Naive thymus-derived CD4-positive, alpha-beta T cell (primary cell): ENCODE measurements around the gene BPTF. TPM values are rescaled to one million over a fixed set of nuclear protein-coding genes. Genes with fewer than 3 reads are reported as not detected.
A peak's percentile ranks its signal among the peaks of the same experiment; 100 is the strongest.
"Not testable (repeated sequence)": the region's sequence is repeated elsewhere in the genome, so short reads cannot be mapped to it uniquely, and the experiment has no call there.

Experiments
- ATAC-seq: fragments of 150-1000 bp; cut with Tn5 transposase; 2 replicates; pipeline ENCODE4 v1.10.0; 2021; ENCODE audit warnings: mild to moderate bottlenecking, moderate library complexity
- CTCF ChIA-PET: fragments of 350-600 bp; sonication (Branson Sonifier 250); formaldehyde crosslinking; loops from one replicate; lab custom pipeline; 2021; ENCODE audit warnings: antibody characterized with exemption; lab: Charles Lee
- POLR2A ChIA-PET: fragments of 350-600 bp; sonication (Branson Sonifier 250); formaldehyde crosslinking; loops from one replicate; lab custom pipeline; 2021; ENCODE audit warnings: antibody characterized with exemption, inconsistent platforms; lab: Charles Lee
- DNase-seq, 9 donors: peaks; one replicate each; pipeline versions ENCODE4 v3.0.0 to v3.0.0-alpha.2; 2020 to 2022; ENCODE audit warnings: mixed read lengths in 1 of 9
- H3K27ac ChIP-seq: one replicate; pipeline ENCODE4 v1.7.0; 2013; ENCODE audit warnings: mild to moderate bottlenecking, low read depth, low read length, moderate library complexity
- H3K27me3 ChIP-seq, 2 donors: one replicate each; pipeline ENCODE4 v1.7.0; 2013; ENCODE audit warnings: low read length in 2 of 2, mild to moderate bottlenecking in 2 of 2, moderate library complexity in 2 of 2; ENCODE audit not compliant: control insufficient read depth in 2 of 2, insufficient read depth in 2 of 2
- H3K36me3 ChIP-seq, 3 experiments: 1 replicate in 2 of 3; 2 replicates in 1 of 3; pipeline ENCODE4 v1.7.0; 2013; ENCODE audit warnings: low read length in 3 of 3, mild to moderate bottlenecking in 3 of 3, moderate library complexity in 1 of 3; ENCODE audit not compliant: insufficient read depth in 3 of 3, control insufficient read depth in 2 of 3
- H3K4me1 ChIP-seq, 2 donors: one replicate each; pipeline ENCODE4 v1.7.0; 2013; ENCODE audit warnings: low read length in 2 of 2, mild to moderate bottlenecking in 2 of 2, moderate library complexity in 1 of 2; ENCODE audit not compliant: control insufficient read depth in 2 of 2, insufficient read depth in 2 of 2
- H3K4me3 ChIP-seq: 2 replicates; pipeline ENCODE4 v1.7.0; 2013; ENCODE audit warnings: mild to moderate bottlenecking, low read length
- H3K9me3 ChIP-seq, 3 experiments: 1 replicate in 2 of 3; 2 replicates in 1 of 3; pipeline ENCODE4 v1.7.0; 2013; ENCODE audit warnings: low read length in 3 of 3; ENCODE audit not compliant: control insufficient read depth in 2 of 3
- H3K27ac Mint-ChIP-seq, 9 donors: one replicate each; pipeline ENCODE4 v1.8.0; 2020 to 2022; ENCODE audit warnings: mixed read lengths in 9 of 9, mild to moderate bottlenecking in 8 of 9, moderate library complexity in 5 of 9, inconsistent platforms in 2 of 9
- H3K27me3 Mint-ChIP-seq, 5 donors: one replicate each; pipeline ENCODE4 v1.8.0; 2021 to 2022; ENCODE audit warnings: mixed read lengths in 5 of 5, mild to moderate bottlenecking in 1 of 5
- H3K36me3 Mint-ChIP-seq, 5 donors: one replicate each; pipeline ENCODE4 v1.8.0; 2020 to 2022; ENCODE audit warnings: mixed read lengths in 5 of 5, mild to moderate bottlenecking in 3 of 5, inconsistent platforms in 1 of 5
- H3K4me1 Mint-ChIP-seq, 7 donors: one replicate each; pipeline ENCODE4 v1.8.0; 2020 to 2022; ENCODE audit warnings: mixed read lengths in 7 of 7, mild to moderate bottlenecking in 3 of 7, inconsistent platforms in 1 of 7
- H3K4me3 Mint-ChIP-seq, 10 donors: one replicate each; pipeline ENCODE4 v1.8.0; 2020 to 2022; ENCODE audit warnings: mild to moderate bottlenecking in 10 of 10, mixed read lengths in 10 of 10, moderate library complexity in 6 of 10, inconsistent platforms in 2 of 10
- H3K9me3 Mint-ChIP-seq, 11 donors: one replicate each; pipeline ENCODE4 v1.8.0; 2020 to 2022; ENCODE audit warnings: mixed read lengths in 11 of 11, mild to moderate bottlenecking in 4 of 11, inconsistent platforms in 1 of 11, moderate library complexity in 1 of 11
- intact Hi-C, 2 donors: fragments of 100-400 bp; cut with micrococcal nuclease; formaldehyde crosslinking; loops; one replicate each; pipeline ENCODE4 v1.15.1; 2023
- polyA plus RNA-seq, 2 donors: library from polyadenylated mRNA; unstranded; fragments of 300-500 nt; fragmentation: Illumina TruSeq; gene quantifications; one replicate each; pipeline ENCODE4 v1.2.3, GENCODE V29; 2021
- total RNA-seq, 6 experiments: library from RNA in 5 of 6; stranded (reverse) in 5 of 6; gene quantifications; 1 replicate in 5 of 6; 2 replicates in 1 of 6; pipeline ENCODE4 v1.2.3 and lab custom pipeline; 2021 to 2026

Gene BPTF
- total and polyA plus RNA-seq, 7 experiments from 2014 or later, result 16.0 to 219 (median 149) TPM

GRCh38 chr17:67980456-67980855 lies 155.2 kb downstream of the BPTF start:
- H3K4me3 ChIP-seq, result no peak overlapping the region
- no peak overlapping the region for H3K27ac ChIP-seq
- H3K4me3 Mint-ChIP-seq, result no peak overlapping the region
- DNase-seq (no peak), ATAC-seq (no peak)
- H3K27me3 Mint-ChIP-seq, result no peaks in the 10 kb centered on the region
- ChIA-PET POLR2A (interaction anchor here (0.6 kb wide), 1 partner anchor 1389 kb away, joined by 3 read pairs; no protein-coding TSS in a partner anchor), CTCF (interaction anchor here (0.6 kb wide), 1 partner anchor 38 kb away, joined by 3 read pairs; no protein-coding TSS in a partner anchor)
- peaks cover 0 to 17% (median 9%) of the 10 kb centered on the region in 5 donors for H3K36me3 Mint-ChIP-seq
- H3K9me3 ChIP-seq, result no peaks in the 10 kb centered on the region
- peak overlapping the region in 3 of 9 donors; percentile 37 to 75 (median 37) for H3K27ac Mint-ChIP-seq
- H3K4me1 ChIP-seq, result no peaks in the 10 kb centered on the region
- H3K9me3 Mint-ChIP-seq, result peaks cover 0 to 2% (median 0%) of the 10 kb centered on the region in 11 donors
- no peaks in the 10 kb centered on the region for H3K4me1 Mint-ChIP-seq
- intact Hi-C loops, result no loop called here
- peaks cover 0 to 31% (median 2%) of the 10 kb centered on the region in 3 experiments for H3K36me3 ChIP-seq
- no peaks in the 10 kb centered on the region for H3K27me3 ChIP-seq

GRCh38 chr17:67980883-67981282 lies 155.6 kb downstream of the BPTF start:
- H3K27ac Mint-ChIP-seq, result peak overlapping the region in 2 of 9 donors; percentile 17 to 37

GRCh38 chr17:67982034-67982640 lies 156.8 kb downstream of the BPTF start:
- Histone ChIP-seq H3K9me3 (no peaks in the 10 kb centered on the region), H3K27ac (no peak overlapping the region), H3K27me3 (no peaks in the 10 kb centered on the region), H3K36me3 (peaks cover 0 to 23% (median 0%) of the 10 kb centered on the region in 3 experiments), H3K4me1 (no peaks in the 10 kb centered on the region), H3K4me3 (no peak overlapping the region)
- intact Hi-C loops, result no loop called here
- DNase-seq, result no peak
- no peaks in the 10 kb centered on the region for H3K4me1 Mint-ChIP-seq
- H3K27ac Mint-ChIP-seq, result no peak overlapping the region
- ATAC-seq, result no peak
- POLR2A ChIA-PET, result no interaction called here
- peaks cover 0 to 7% (median 5%) of the 10 kb centered on the region in 5 donors for H3K36me3 Mint-ChIP-seq
- H3K4me3 Mint-ChIP-seq, result no peak overlapping the region
- peaks cover 0 to 2% (median 0%) of the 10 kb centered on the region in 11 donors for H3K9me3 Mint-ChIP-seq
- CTCF ChIA-PET, result interaction anchor here (0.7 kb wide), 1 partner anchor 760 kb away, joined by 3 read pairs; no protein-coding TSS in a partner anchor
- no peaks in the 10 kb centered on the region for H3K27me3 Mint-ChIP-seq

More at GRCh38 chr17:67980883-67981282, 155.6 kb downstream of the BPTF start:
- CTCF ChIA-PET, intact Hi-C loops, H3K4me3 Mint-ChIP-seq, DNase-seq, H3K27ac ChIP-seq, H3K4me1 Mint-ChIP-seq, H3K9me3 ChIP-seq, H3K4me1 ChIP-seq, H3K27me3 ChIP-seq, H3K9me3 Mint-ChIP-seq, ATAC-seq, H3K4me3 ChIP-seq, H3K27me3 Mint-ChIP-seq: not testable (repeated sequence)
- H3K36me3 ChIP-seq, result peaks cover 0 to 28% (median 0%) of the 10 kb centered on the region in 3 experiments
- H3K36me3 Mint-ChIP-seq, result peaks cover 0 to 13% (median 6%) of the 10 kb centered on the region in 5 donors
- POLR2A ChIA-PET, result interaction anchor here (0.6 kb wide), 1 partner anchor 1390 kb away, joined by 3 read pairs; no protein-coding TSS in a partner anchor

- H3K9me3 Mint-ChIP-seq, result peaks cover 0 to 2% (median 0%) of the 10 kb centered on the region in 11 donors
- no peaks in the 10 kb centered on the region for H3K27me3 ChIP-seq
- H3K27ac ChIP-seq, result no peak overlapping the region
- H3K36me3 Mint-ChIP-seq, result peaks cover 0 to 7% (median 5%) of the 10 kb centered on the region in 5 donors
- intact Hi-C loops, result no loop called here
- no peak overlapping the region for H3K4me3 ChIP-seq
- no peak overlapping the region for H3K4me3 Mint-ChIP-seq
- ChIA-PET CTCF (no interaction called here), POLR2A (no interaction called here)
- peaks cover 0 to 21% (median 0%) of the 10 kb centered on the region in 3 experiments for H3K36me3 ChIP-seq
- no peaks in the 10 kb centered on the region for H3K4me1 ChIP-seq
- ATAC-seq, result no peak
- peak overlapping the region in 3 of 9 donors; percentile 10 to 40 (median 34) for H3K27ac Mint-ChIP-seq
- no peaks in the 10 kb centered on the region for H3K27me3 Mint-ChIP-seq
- no peaks in the 10 kb centered on the region for H3K9me3 ChIP-seq
- H3K4me1 Mint-ChIP-seq, result no peaks in the 10 kb centered on the region
- DNase-seq, result no peak
These were observed 157.5 kb downstream of the BPTF start for GRCh38 chr17:67982686-67983382.

- Mint-ChIP-seq H3K27me3 (no peaks in the 10 kb centered on the region), H3K4me1 (no peaks in the 10 kb centered on the region), H3K4me3 (no peak overlapping the region), H3K27ac (peak overlapping the region in 3 of 9 donors; percentile 6 to 40 (median 10)), H3K36me3 (peaks cover 0 to 7% (median 5%) of the 10 kb centered on the region in 5 donors), H3K9me3 (peaks cover 0 to 2% (median 0%) of the 10 kb centered on the region in 11 donors)
- H3K36me3 ChIP-seq, result peaks cover 0 to 21% (median 0%) of the 10 kb centered on the region in 3 experiments
- POLR2A ChIA-PET, result no interaction called here
- no peak overlapping the region for H3K27ac ChIP-seq
- DNase-seq (no peak), ATAC-seq (no peak)
- no peak overlapping the region for H3K4me3 ChIP-seq
- no peaks in the 10 kb centered on the region for H3K27me3 ChIP-seq
- H3K4me1 ChIP-seq, result no peaks in the 10 kb centered on the region
- no peaks in the 10 kb centered on the region for H3K9me3 ChIP-seq
- CTCF ChIA-PET, result no interaction called here
- intact Hi-C loops, result no loop called here
These were observed 158.0 kb downstream of the BPTF start for GRCh38 chr17:67983383-67983688.

- H3K27me3 ChIP-seq, result peaks cover 0 to 7% of the 10 kb centered on the region in 2 donors
- H3K27ac ChIP-seq, result no peak overlapping the region
- H3K4me3 Mint-ChIP-seq, result peak overlapping the region in 1 of 10 donors; percentile 19
- H3K9me3 ChIP-seq, result no peaks in the 10 kb centered on the region
- CTCF ChIA-PET, result no interaction called here
- H3K4me1 Mint-ChIP-seq, result peaks cover 18 to 27% (median 24%) of the 10 kb centered on the region in 7 donors
- peaks cover 0 to 6% (median 0%) of the 10 kb centered on the region in 5 donors for H3K36me3 Mint-ChIP-seq
- H3K4me1 ChIP-seq, result peaks cover 14 to 19% of the 10 kb centered on the region in 2 donors
- H3K4me3 ChIP-seq, result no peak overlapping the region
- H3K9me3 Mint-ChIP-seq, result peaks cover 0 to 3% (median 0%) of the 10 kb centered on the region in 11 donors
- no peak overlapping the region for H3K27ac Mint-ChIP-seq
- DNase-seq (no peak), ATAC-seq (no peak)
- no peaks in the 10 kb centered on the region for H3K36me3 ChIP-seq
- POLR2A ChIA-PET, result no interaction called here
- peaks cover 5 to 18% (median 10%) of the 10 kb centered on the region in 5 donors for H3K27me3 Mint-ChIP-seq
- intact Hi-C loops, result loop anchor here in 1 of 2 donors (5.0 to 10.0 kb wide), 2 partner anchors 166 to 1336 kb away; partner anchors contain the start of genes ABCA5 and BPTF
These were observed 165.6 kb downstream of the BPTF start for GRCh38 chr17:67990909-67991308.
